Measurements from ENCODE around the gene EXOSC1. TPM values are rescaled to one million over a fixed set of nuclear protein-coding genes. Genes with fewer than 3 reads are reported as not detected.
"Not testable (repeated sequence)": the region's sequence is repeated elsewhere in the genome, so short reads cannot be mapped to it uniquely, and the experiment has no call there.

Gene EXOSC1
- total RNA-seq, 4 donors from 2014 or later, result 13.9 to 33.0 (median 26.2) TPM

DNA sequence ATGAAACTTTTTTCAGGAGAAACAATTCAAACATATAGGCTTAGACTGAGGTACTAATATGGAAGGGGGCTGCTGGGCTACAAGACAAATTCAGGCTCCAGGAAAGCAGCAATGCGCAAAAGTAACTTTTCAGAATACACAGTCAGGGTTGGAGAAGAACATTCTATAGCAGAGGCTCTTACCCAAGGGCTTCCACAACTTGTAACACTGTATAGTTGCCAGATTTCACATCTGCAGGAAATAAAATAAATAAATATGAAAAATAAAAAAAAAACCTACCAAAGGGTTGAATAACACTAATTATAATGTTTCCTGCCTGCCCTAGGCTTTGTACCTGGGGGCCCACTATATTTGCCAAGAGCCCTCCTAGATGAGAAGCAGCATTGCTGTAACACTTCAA, 38.1 kb upstream of the EXOSC1 start:
- no peak for DNase-seq (ENCODE audit: low spot score in 2 of 2)
- TF ChIP-seq, protein P1, sequence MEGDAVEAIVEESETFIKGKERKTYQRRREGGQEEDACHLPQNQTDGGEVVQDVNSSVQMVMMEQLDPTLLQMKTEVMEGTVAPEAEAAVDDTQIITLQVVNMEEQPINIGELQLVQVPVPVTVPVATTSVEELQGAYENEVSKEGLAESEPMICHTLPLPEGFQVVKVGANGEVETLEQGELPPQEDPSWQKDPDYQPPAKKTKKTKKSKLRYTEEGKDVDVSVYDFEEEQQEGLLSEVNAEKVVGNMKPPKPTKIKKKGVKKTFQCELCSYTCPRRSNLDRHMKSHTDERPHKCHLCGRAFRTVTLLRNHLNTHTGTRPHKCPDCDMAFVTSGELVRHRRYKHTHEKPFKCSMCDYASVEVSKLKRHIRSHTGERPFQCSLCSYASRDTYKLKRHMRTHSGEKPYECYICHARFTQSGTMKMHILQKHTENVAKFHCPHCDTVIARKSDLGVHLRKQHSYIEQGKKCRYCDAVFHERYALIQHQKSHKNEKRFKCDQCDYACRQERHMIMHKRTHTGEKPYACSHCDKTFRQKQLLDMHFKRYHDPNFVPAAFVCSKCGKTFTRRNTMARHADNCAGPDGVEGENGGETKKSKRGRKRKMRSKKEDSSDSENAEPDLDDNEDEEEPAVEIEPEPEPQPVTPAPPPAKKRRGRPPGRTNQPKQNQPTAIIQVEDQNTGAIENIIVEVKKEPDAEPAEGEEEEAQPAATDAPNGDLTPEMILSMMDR (IDR thresholded peaks at IDR 0.05), result no peak
- TF ChIP-seq POLR2A (IDR thresholded peaks at IDR 0.05), result no peak
- intact Hi-C loops (cut with DNase I; ENCODE audit: low total_unique reads), result no loop called here
- WGBS, 2 donors, result 91 to 100% methylated on average over 1 of the region's 1 CpG
- H3K4me3 ChIP-seq (ENCODE audit: low read depth, poor library complexity, severe bottlenecking), result no peak overlapping the region

DNA sequence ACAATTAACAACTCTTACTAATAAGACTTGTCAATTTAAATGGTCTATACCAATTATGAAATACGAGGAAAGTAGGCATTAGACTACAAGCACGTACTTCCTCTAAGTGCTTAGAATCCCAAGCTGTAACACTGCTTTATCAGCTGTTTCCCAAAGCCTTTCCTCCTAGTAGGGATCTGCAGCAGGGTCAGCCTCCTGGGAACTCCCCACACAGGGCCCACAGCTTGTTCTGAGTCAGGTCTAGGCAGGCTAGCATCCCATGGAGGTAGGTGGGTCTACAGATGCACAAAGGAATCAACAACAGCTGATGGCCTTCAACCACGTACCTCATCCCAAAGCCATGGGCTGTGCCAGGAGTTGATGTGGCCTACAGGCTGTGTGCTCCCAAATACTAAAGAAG, 37.7 kb upstream of the EXOSC1 start:
- TF ChIP-seq POLR2A (IDR thresholded peaks at IDR 0.05), result no peak
- TF ChIP-seq, protein P1 (IDR thresholded peaks at IDR 0.05), result no peak
- 44 to 70% methylated on average over 3 of the region's 3 CpGs for WGBS, 2 donors

DNA sequence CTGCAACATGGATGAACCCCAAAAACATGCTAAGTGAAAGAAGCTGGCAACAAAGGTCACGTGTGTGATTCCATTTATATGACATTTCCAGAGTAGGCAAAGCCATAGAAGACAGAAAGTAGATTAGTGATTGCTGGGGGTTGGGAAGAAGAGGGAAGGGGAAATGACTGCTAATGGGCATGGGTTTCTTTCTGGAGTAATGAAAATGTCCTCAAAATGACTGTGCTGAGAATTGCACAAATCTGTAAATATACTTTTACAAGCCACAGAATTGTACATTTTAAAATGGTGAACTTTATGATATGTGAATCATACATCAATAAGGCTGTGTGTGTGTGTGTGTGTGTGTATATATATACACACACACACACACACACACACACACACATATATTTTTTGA, 36.6 kb upstream of the EXOSC1 start:
- no peak for DNase-seq (ENCODE audit: low spot score in 2 of 2)
- H3K4me3 ChIP-seq (ENCODE audit: low read depth, poor library complexity, severe bottlenecking), result no peak overlapping the region
- WGBS, 2 donors, result 89 to 98% methylated on average over 1 of the region's 1 CpG
- intact Hi-C loops (cut with DNase I; ENCODE audit: low total_unique reads), result no loop called here
- TF ChIP-seq, protein P1 (IDR thresholded peaks at IDR 0.05), result no peak
- TF ChIP-seq POLR2A (IDR thresholded peaks at IDR 0.05), result no peak

More for the DNA sequence above, 37.7 kb upstream of the EXOSC1 start:
- H3K4me3 ChIP-seq (ENCODE audit: low read depth, poor library complexity, severe bottlenecking), result no peak overlapping the region
- intact Hi-C loops (cut with DNase I; ENCODE audit: low total_unique reads), result no loop called here
- DNase-seq (ENCODE audit: low spot score in 2 of 2), result no peak

DNA sequence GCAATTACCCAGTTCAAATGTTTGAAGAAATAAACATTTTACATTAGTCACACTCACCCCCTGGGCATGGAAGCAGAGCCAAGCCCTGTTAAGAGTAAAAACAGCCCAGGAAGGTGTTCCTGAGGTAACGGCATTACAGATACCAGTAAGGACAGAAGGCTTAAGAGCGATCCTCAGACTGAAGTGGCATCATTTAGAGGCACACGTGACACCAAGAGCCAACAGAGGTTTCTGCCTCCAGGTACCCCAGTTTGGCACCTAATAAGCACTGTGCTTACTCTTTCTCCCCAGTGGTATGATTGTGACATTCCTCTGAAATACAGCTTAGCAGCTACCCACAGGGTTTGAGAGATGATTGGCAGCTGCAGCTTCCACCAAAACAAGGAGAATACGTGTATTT, 35.3 kb upstream of the EXOSC1 start:
- no peak overlapping the region for H3K4me3 ChIP-seq (ENCODE audit: low read depth, poor library complexity, severe bottlenecking)
- intact Hi-C loops (cut with DNase I; ENCODE audit: low total_unique reads), result no loop called here
- DNase-seq (ENCODE audit: low spot score in 2 of 2), result no peak
- TF ChIP-seq, protein P1 (IDR thresholded peaks at IDR 0.05), result no peak
- no peak for TF ChIP-seq POLR2A (IDR thresholded peaks at IDR 0.05)
- WGBS, 2 donors, result 49 to 67% methylated on average over 4 of the region's 4 CpGs

DNA sequence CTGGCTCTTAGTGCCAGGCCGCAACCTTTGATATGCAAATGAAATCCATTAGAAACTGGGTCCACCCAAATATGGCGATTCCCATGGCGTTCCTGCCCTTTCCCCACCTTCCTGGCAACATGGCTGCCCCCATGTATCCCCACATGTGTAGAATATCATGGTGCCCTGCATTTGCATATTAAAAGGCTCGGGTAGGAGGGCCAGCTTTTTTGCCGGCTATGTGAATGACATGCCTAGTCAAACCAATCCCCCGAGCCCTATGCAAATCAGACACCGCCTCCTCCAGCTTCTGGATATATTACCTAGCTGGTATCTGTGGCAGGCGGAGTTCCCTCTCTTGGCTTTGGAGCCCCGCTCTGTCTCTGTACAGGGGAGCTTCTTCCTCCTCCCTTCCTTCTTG, 34.1 kb upstream of the EXOSC1 start:
- H3K4me3 ChIP-seq (ENCODE audit: low read depth, poor library complexity, severe bottlenecking), result no peak overlapping the region
- intact Hi-C loops (cut with DNase I; ENCODE audit: low total_unique reads), result no loop called here
- DNase-seq (ENCODE audit: low spot score in 2 of 2), result no peak
- WGBS, 2 donors, result 52 to 67% methylated on average over 9 of the region's 9 CpGs
- TF ChIP-seq, protein P1 (IDR thresholded peaks at IDR 0.05), result no peak
- no peak for TF ChIP-seq POLR2A (IDR thresholded peaks at IDR 0.05)

DNA sequence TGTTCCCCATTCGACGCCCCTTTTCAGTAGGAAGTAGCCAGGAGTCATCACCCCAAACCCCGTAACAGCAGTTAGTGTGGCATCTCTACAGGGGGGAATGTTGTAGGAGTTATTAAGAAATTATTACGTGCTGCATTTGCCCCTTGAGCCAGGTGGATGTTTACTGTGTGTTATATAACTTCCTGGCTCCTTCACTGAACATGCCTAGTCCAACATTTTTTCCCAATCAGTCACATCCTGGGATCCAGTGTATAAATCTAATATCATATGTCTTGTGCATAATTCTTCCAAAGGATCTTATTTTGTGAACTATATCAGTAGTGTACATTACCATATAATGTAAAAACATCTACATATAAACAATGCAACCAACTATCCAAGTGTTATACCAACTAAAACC, 33.6 kb upstream of the EXOSC1 start:
- intact Hi-C loops (cut with DNase I; ENCODE audit: low total_unique reads); DNase-seq (ENCODE audit: low spot score in 2 of 2); H3K4me3 ChIP-seq (ENCODE audit: low read depth, poor library complexity, severe bottlenecking): not testable (repeated sequence)
- WGBS, 2 donors, result 76 to 86% methylated on average over 4 of the region's 4 CpGs

All from lower leg skin (tissue), 4 donors.